ENCODE measurements around the gene PAFAH1B2. TPM values are rescaled to one million over a fixed set of nuclear protein-coding genes. Genes with fewer than 3 reads are reported as not detected.

PAFAH1B2 gene
- total and polyA plus RNA-seq, 2 donors (not counting 3 experiments of a cell fraction or from before 2014, with no cell fraction given), result 34.2 to 128 TPM

DNA sequence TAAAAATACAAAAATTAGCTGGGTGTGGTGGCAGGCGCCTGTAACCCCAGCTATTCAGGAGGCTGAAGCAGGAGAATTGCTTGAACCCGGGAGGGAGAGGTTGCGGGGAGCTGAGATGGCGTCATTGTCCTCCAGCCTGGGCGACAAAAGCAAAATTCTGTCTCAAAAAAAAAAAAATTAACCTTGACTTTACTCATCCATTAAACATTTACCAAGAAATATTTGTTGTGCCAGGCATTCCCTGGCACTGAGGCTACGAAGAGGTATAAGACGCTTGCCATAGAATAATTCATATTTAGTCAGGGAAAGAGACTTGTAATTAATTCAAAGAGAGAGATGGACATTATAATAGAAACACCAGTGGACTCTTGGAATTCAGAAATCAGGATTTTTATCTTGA is 13.2 kb upstream of the PAFAH1B2 start:
- H3K4me2 ChIP-seq (ENCODE audit: insufficient read depth, low read length), result no peak overlapping the region
- H3K79me2 ChIP-seq (ENCODE audit: control insufficient read depth, insufficient read depth, low read length), result no peaks in the 10 kb centered on the region
- H3K9me1 ChIP-seq (replicated peaks; ENCODE audit: control insufficient read depth, extremely low read depth, insufficient read depth, low read length), result no peaks in the 10 kb centered on the region
- no peaks in the 10 kb centered on the region for H3K4me1 ChIP-seq (ENCODE audit: control insufficient read depth, extremely low read depth, insufficient read depth, low read length)
- no peaks in the 10 kb centered on the region for H3K9me3 ChIP-seq (replicated peaks; ENCODE audit: control insufficient read depth, insufficient read depth, low read length)
- no peak for TF ChIP-seq GATA2 (IDR thresholded peaks at IDR 0.05; ENCODE audit: insufficient read depth, insufficient read length, low read depth, low read length)
- TF ChIP-seq, protein P1, sequence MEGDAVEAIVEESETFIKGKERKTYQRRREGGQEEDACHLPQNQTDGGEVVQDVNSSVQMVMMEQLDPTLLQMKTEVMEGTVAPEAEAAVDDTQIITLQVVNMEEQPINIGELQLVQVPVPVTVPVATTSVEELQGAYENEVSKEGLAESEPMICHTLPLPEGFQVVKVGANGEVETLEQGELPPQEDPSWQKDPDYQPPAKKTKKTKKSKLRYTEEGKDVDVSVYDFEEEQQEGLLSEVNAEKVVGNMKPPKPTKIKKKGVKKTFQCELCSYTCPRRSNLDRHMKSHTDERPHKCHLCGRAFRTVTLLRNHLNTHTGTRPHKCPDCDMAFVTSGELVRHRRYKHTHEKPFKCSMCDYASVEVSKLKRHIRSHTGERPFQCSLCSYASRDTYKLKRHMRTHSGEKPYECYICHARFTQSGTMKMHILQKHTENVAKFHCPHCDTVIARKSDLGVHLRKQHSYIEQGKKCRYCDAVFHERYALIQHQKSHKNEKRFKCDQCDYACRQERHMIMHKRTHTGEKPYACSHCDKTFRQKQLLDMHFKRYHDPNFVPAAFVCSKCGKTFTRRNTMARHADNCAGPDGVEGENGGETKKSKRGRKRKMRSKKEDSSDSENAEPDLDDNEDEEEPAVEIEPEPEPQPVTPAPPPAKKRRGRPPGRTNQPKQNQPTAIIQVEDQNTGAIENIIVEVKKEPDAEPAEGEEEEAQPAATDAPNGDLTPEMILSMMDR (IDR thresholded peaks at IDR 0.05; ENCODE audit: extremely low read depth in 1 of 2, insufficient read depth in 1 of 2, low read depth in 1 of 2, low read length in 2 of 2), result no peak
- no peak for TF ChIP-seq MAX (IDR thresholded peaks at IDR 0.05; ENCODE audit: insufficient read depth, insufficient read length)
- TF ChIP-seq POLR2AphosphoS5 (IDR thresholded peaks at IDR 0.05; ENCODE audit: insufficient read depth, low read depth, low read length), result no peak
- TF ChIP-seq EZH2 (IDR thresholded peaks at IDR 0.05; ENCODE audit: borderline replicate concordance, low read depth, low read length, severe bottlenecking), result no peak
- TF ChIP-seq FOS (IDR thresholded peaks at IDR 0.05; ENCODE audit: borderline replicate concordance, insufficient read depth, low read length), result no peak
- TF ChIP-seq JUN (IDR thresholded peaks at IDR 0.05; ENCODE audit: borderline replicate concordance, insufficient read depth, insufficient read length, low read depth), result no peak
- ChIA-PET POLR2A (no interaction called here), CTCF (no interaction called here)
- H3K9ac ChIP-seq (replicated peaks; ENCODE audit: extremely low read depth, insufficient read depth, low read length), result no peak overlapping the region
- no peak for DNase-seq (ENCODE audit: low read depth, low spot score)
- BruUV-seq (replicated peaks), result no TSS peak
- H3K4me3 ChIP-seq (replicated peaks in 1 of 3; ENCODE audit: insufficient read depth in 1 of 3, low read depth in 1 of 3, low read length in 3 of 3), result no peak overlapping the region
- FAIRE-seq, result no peak
- intact Hi-C loops (cut with micrococcal nuclease), result loop anchor here (5.0 kb wide), 1 partner anchor 76 kb away; no protein-coding TSS in a partner anchor
- no peaks in the 10 kb centered on the region for H3K36me3 ChIP-seq (ENCODE audit: control insufficient read depth in 2 of 2, extremely low read depth in 1 of 2, insufficient read depth in 2 of 2, low read length in 2 of 2)
- H3K27ac ChIP-seq (ENCODE audit: insufficient read depth, low read depth, low read length), result no peak overlapping the region
- H3K27me3 ChIP-seq (ENCODE audit: control insufficient read depth in 2 of 2, insufficient read depth in 2 of 2, low read length in 2 of 2), result peaks cover 8 to 9% of the 10 kb centered on the region in 2 experiments
- no peaks in the 10 kb centered on the region for H4K20me1 ChIP-seq (replicated peaks; ENCODE audit: control insufficient read depth, extremely low read depth, insufficient read depth, low read length)
- dilution Hi-C loops (cut with MboI; ENCODE audit: extremely low pct_ligation_motif_present, low sequenced_read_pairs), result no loop called here
- H2AFZ ChIP-seq (ENCODE audit: low read depth, low read length), result no peak overlapping the region

Data from endothelial cell of umbilical vein (primary cell).